Activated CD4-positive, alpha-beta T cell treated with anti-CD3 and anti-CD28 coated beads, Interleukin-2, amount 50 U/mL, for 24 hours (primary cell): ENCODE measurements around the gene CACNA1A.
"Not testable (repeated sequence)": the region's sequence is repeated elsewhere in the genome, so short reads cannot be mapped to it uniquely, and the experiment has no call there.

ENCODE experiments used
- DNase-seq, 2 donors: peaks; one replicate each; pipeline ENCODE4 v3.0.0-alpha.2; 2020; ENCODE audit warnings: low read depth in 1 of 2, low spot score in 1 of 2

CACNA1A gene

DNA sequence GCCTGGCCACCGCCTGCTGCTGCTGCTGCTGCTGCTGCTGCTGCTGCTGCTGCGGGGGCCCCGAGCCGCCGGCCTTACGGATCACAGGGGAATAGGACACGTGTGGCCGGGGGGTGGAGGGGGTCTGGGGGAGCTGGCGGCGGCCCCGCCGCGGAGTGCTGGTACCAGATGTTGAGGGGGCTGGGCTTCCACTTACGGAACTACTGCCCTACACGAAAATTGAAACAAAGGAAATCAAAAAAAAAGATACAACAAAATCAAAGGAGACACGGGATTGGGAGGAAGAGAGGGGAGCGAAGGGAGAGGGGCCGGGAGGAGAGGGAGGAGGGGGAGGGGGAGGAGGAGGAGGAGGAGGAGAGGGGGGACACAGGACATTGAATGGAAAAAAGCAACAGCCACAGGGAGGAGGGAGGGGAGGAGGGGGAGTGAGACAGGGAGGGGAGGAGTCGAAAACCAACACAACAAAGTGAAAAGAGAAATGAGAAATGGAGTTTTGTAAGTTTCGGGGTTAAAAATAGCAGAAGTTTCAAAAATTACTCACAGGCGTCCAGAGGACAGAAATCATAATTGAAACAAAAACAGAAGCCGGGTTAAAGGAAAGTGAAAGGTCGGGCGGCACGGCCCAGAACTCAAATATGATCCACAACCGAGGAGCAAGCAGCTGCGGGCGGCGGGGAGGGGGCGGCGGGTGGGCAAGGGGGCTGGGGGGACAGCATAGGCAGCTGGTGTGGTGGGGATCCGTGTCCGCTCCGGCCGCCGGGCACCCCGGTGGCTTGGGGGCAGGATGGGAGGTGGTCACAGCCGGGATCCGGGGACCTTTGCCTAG is 298.2 kb downstream of the CACNA1A start:
- DNase-seq: peak; percentile 39 to 70

DNA sequence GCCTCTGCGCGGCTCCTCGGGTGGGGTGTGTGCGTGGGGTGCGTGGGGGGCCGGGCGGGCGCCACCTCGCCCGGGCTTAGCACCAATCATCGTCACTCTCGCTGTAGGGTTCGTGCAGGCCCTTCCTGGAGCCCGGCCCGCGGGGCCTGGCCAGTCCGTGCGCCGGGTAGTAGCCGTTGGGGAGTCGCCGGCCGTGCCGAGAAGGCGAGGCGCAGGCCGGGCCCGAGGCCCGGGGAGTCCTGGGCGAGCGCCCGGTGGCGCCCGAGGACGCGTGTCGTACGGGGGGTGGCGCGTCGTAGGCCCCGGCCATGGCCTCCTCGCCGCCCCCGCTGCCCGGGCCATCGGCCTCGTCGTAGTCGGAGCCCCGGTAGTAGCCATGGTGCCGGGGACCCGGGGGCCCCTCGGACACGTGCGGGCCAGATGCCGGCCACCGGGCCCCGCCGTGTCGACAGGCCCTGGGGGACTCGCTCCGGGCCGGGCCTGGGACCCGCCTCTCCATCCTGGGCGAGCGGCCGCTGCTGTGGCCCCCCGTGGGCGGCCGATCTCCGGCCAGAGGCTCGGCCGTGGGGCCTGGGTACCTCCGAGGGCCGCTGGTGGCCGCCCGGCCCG is 298.9 kb downstream of the CACNA1A start:
- no peak for DNase-seq

GRCh38 chr19:13206587-13206986 is 299.7 kb downstream of the CACNA1A start:
- no peak for DNase-seq

GRCh38 chr19:13202112-13202511 is 304.2 kb downstream of the CACNA1A start:
- DNase-seq: not testable (repeated sequence)

DNA sequence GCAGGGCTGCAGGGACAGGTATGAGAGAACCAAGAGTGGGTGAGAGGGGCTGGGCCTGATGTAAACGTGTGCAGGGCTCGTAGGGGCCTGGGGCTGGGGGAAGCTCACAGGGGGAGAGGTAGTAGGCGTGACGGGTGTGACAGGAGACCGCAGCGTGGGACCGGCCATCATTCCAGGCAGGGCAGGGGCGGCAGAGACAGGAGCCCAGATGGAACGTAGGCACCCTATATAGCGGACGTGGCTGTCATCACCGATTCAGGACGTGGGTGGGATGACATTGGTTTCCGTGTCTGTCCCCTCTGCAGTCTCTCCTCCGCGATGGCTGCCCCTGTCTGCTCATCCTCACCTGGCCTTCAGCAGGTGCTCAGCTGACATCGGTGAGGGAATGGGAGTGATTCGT is 307.6 kb downstream of the CACNA1A start:
- DNase-seq: no peak

DNA sequence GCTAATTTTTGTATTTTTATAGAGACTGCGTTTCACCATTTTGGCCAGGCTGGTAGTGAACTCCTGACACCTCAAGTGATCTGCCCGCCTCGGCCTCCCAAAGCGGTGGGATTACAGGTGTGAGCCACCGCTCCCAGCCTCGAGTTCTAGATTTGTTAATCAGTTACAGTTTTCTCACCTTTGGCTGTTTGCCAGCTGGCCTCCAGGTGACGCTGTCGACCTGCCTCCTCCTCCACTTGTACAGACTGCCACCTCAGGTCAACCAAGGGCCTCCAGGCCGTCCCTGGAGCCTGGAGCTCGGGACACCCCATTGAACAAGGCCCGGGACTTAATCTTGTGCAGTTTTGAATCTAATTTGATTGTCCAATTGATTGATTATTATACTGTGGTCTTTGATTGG is 310.6 kb downstream of the CACNA1A start:
- peak in 1 of 2 donors; percentile 37 for DNase-seq

DNA sequence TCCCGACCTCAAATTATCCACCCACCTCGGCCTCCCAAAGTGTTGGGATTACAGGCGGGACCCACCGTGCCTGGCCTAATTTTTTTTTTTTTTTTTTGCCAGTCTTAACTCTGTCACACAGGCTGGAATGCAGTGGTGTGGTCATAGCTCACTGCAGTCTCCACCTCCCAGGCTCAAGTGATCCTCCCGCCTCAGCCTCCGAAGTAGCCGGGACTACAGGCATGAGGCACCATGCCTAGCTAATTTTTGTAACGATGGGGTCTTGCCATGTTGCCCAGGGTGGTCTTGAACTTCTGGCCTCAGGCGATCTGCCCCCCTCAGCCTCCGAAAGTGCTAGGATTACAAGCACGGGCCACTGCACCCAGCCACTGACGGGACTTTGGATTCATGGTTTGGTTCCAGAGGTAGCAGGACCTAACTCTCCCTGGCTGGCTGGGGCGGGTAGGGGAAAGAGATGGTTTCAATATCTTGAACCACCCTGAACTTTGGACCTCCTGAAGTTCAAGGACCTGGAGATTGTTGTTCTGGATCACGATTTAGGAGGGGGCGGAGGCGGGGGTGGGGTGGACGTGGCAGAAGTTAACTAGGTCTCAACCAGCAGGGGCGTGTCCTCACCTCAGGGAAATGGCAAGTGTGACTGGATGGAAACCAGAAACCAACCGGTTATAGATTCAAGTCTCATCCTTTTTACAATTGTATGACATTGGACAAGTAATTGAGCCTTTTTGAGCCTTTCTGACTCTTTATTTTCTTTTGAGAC is 315.3 kb downstream of the CACNA1A start:
- no peak for DNase-seq

- no peak for DNase-seq
Measured at GRCh38 chr19:13189600-13189999, 316.7 kb downstream of the CACNA1A start.

GRCh38 chr19:13187419-13187818 is 318.9 kb downstream of the CACNA1A start:
- no peak for DNase-seq

DNA sequence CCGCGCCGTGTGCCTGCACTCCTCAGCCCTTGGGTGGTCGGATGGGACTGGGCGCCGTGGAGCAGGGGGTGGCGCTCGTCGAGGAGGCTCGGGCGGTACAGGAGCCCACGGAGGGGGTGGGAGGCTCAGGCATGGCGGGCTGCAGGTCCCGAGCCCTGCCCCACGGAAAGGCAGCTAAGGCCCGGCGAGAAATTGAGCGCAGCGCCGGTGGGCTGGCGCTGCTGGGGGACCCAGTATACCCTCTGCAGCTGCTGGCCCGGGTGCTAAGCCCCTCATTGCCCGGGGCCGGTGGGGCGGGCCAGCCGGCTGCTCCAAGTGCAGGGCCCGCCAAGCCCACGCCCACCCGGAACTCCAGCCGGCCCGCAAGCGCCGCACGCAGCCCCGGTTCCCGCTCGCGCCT is 319.6 kb downstream of the CACNA1A start:
- DNase-seq: not testable (repeated sequence)

- not testable (repeated sequence) for DNase-seq
Measured at GRCh38 chr19:13185763-13186657, 320.3 kb downstream of the CACNA1A start.

- DNase-seq: not testable (repeated sequence)
Measured at GRCh38 chr19:13184926-13185325, 321.4 kb downstream of the CACNA1A start.

DNA sequence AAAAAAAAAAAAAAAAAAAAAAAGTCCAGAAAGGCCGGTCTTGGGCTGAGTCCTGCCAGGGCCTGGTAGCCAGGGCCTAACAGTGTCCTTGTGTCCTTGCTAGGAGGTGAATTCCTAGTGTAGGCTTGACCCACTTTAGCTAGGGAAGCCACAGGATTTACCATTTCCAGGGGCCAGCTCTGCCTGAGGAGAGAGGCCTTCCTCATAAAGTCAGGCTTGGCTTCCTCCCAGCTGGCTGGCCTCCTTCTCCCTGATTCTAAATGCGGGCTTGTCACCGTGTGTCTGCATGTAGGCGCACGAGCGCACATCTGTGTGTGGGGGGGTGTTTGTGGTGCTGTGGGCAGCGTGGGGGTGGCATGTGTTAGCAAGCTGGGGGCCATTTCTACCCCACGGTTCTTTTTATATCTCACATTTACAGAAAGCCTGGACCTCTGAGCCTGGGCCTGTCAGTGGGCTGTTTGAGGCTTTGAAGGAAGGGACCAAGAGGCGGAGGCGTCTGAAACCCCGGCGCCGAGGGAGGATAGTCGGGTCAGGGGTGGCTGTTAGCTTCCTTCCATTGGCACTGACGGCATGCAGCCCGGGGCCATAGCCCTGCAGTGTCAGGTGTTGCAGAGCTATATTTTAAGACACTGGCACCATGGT is 324.4 kb downstream of the CACNA1A start:
- DNase-seq: no peak

DNA sequence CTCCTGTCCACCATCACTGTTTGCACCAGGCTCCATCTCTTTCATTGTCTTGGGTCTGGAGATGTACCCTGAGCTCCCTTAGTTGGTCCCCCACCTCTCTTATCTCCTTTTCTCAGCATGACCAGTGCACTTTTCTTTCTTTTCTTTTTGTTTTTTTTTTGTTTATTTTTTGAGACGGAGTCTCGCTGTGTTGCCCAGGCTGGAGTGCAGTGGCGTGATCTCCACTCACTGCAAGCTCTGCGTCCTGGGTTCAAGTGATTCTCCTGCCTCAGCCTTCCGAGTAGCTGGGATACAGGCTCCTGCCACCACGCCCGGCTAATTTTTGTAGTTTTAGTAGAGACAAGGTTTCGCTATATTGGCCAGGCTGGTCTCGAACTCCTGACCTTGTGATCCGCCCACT is 328.0 kb downstream of the CACNA1A start:
- DNase-seq: not testable (repeated sequence)

DNA sequence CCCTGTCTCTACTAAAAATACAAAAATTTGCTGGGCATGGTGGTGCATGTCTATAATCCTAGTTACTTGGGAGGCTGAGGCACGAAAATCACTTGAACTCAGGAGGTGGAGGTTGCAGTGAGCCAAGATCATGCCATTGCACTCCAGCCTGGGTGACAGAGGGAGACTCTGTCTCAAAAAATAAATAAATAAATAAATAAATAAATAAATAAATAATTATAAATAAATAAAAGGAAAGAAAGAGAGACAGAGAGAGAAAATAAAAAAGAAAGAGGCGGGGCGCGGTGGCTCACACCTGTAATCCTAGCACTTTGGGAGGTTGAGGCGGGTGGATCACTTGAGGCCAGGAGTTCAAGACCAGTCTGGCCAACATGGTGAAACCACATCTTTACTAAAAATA is 328.7 kb downstream of the CACNA1A start:
- not testable (repeated sequence) for DNase-seq

GRCh38 chr19:13176345-13176744 is 329.9 kb downstream of the CACNA1A start:
- DNase-seq: no peak

- no peak for DNase-seq
Measured at GRCh38 chr19:13173139-13173737, 333.0 kb downstream of the CACNA1A start.

DNA sequence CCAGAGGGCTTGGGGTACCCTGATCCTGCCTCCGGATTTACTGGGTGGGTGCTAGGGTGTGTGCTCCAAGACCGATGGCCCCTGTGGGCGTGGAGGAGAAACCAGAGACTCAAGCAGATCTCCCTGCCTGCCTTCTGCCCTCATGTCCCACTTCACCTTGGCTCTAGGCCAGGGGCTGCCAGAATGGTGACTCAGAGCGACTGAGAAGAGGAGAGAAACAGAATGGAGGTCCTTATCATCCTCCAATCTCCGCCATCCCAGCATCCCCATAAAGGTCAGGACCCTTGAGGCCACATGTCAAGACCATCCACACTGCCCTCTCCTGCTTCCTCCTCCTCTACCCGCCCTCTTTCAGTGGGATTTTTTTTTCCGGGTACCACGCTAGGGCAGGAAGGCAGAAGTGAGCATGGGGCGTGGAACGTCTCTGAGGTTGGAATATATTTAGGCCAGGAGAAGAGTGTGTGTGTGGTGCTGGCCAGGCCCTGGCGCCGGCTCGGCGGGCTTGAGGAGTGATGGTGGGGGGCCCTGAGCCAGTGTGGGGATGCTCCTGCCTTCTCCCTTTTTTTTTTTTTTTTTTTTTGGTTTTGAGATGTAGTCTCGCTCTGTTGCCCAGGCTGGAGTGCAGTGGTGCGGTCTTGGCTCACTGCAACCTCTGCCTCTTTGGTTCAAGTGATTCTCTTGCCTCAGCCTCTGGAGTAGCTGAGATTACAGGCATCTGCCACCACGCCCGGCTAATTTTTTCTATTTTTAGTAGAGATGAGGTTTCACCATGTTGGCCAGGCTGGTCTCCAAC is 333.7 kb downstream of the CACNA1A start:
- DNase-seq: peak; percentile 59 to 78

- DNase-seq: no peak
Measured at GRCh38 chr19:13171146-13171545, 335.1 kb downstream of the CACNA1A start.
